Keratinocyte (primary cell): ENCODE results near the gene BCO1.

ENCODE experiments used
- CTCF ChIP-seq, 3 experiments: IDR thresholded peaks in 1 of 3; conservative IDR thresholded peaks in 1 of 3; optimal IDR thresholded peaks in 1 of 3; 2 replicates in 2 of 3; 3 replicates in 1 of 3; pipeline versions ENCODE3 to v1.5.1; 2011; ENCODE audit warnings: low read length in 3 of 3, mild to moderate bottlenecking in 3 of 3, moderate library complexity in 2 of 3, control low read depth in 1 of 3, inconsistent platforms in 1 of 3; ENCODE audit not compliant: insufficient read depth in 2 of 3; ENCODE audit errors: extremely low read depth in 1 of 3
- EZH2 ChIP-seq: IDR thresholded peaks from one replicate; pipeline ENCODE4 v1.6.1; 2012; ENCODE audit warnings: inconsistent platforms, mild to moderate bottlenecking, low read length, moderate library complexity

GRCh38 chr16:81198635-81199034 lies 39.9 kb upstream of the BCO1 start:
- TF ChIP-seq CTCF (optimal IDR thresholded peaks at IDR 0.05 in 1 of 3, IDR thresholded peaks at IDR 0.05 in 1 of 3, conservative IDR thresholded peaks at IDR 0.05 in 1 of 3; ENCODE audit: extremely low read depth in 1 of 3, insufficient read depth in 2 of 3, low read length in 3 of 3) (peak in 2 of 3 experiments; percentile 23 to 59), EZH2 (no peak)
